Breast epithelium (tissue), 4 donors: Measurements from ENCODE around the gene CDK5R1. TPM values are rescaled to one million over a fixed set of nuclear protein-coding genes. Genes with fewer than 3 reads are reported as not detected.

ENCODE experiments used
- DNase-seq, 2 donors: peaks; one replicate each; pipeline ENCODE4 v3.0.0-alpha.2; 2019; ENCODE audit warnings: low spot score in 2 of 2
- H3K27ac ChIP-seq, 2 donors: fragments of 200-600 bp; sonication (generic) in 1 of 2; one replicate each; pipeline ENCODE4 v1.5.1; 2016 to 2019; ENCODE audit warnings: mild to moderate bottlenecking in 1 of 2
- H3K27me3 ChIP-seq, 2 donors: fragments of 200-600 bp; sonication (generic) in 1 of 2; one replicate each; pipeline versions ENCODE4 v1.5.1 to v1.6.0; 2017 to 2019; ENCODE audit warnings: control low read depth in 1 of 2, mild to moderate bottlenecking in 1 of 2
- H3K36me3 ChIP-seq: fragments of 200-600 bp; one replicate; pipeline ENCODE4 v1.5.1; 2019
- H3K4me1 ChIP-seq, 2 donors: fragments of 200-600 bp; sonication (generic); one replicate each; pipeline ENCODE4 v1.5.1; 2016 to 2019; ENCODE audit warnings: control low read depth in 1 of 2
- H3K4me3 ChIP-seq, 3 donors: fragments of 200-600 bp; sonication (generic); 1 replicate in 2 of 3; 2 replicates in 1 of 3; pipeline ENCODE4 v1.5.1; 2016 to 2019; ENCODE audit warnings: mild to moderate bottlenecking in 3 of 3, moderate library complexity in 2 of 3
- H3K9me3 ChIP-seq, 2 donors: fragments of 200-600 bp; sonication (generic) in 1 of 2; one replicate each; pipeline ENCODE4 v1.5.1; 2016 to 2019; ENCODE audit warnings: control low read depth in 1 of 2
- CTCF ChIP-seq, 3 donors: fragments of 450-650 bp; IDR thresholded peaks; one replicate each; pipeline ENCODE4 v1.5.1; 2016 to 2017; ENCODE audit warnings: antibody characterized with exemption in 3 of 3, mild to moderate bottlenecking in 3 of 3, moderate library complexity in 3 of 3
- POLR2A ChIP-seq: fragments of 450-650 bp; IDR thresholded peaks from one replicate; pipeline ENCODE4 v1.6.1; 2016; ENCODE audit warnings: antibody characterized with exemption, mild to moderate bottlenecking, moderate library complexity
- POLR2AphosphoS5 ChIP-seq, 3 donors: sonication (generic); formaldehyde crosslinking; IDR thresholded peaks; one replicate each; pipeline ENCODE4 v1.6.1; 2017; ENCODE audit warnings: antibody characterized with exemption in 3 of 3
- intact Hi-C: fragments of 100-400 bp; cut with DNase I; formaldehyde crosslinking; loops from one replicate; pipeline ENCODE4 v1.15.1; 2023; ENCODE audit warnings: low total_unique reads
- total RNA-seq, 3 donors: library from RNA; depleted of rRNA; stranded (reverse); fragments of >200 nt; gene quantifications; one replicate each; pipeline ENCODE4 v1.1.0, GENCODE V29; 2016

The CDK5R1 gene
- total RNA-seq, 3 donors from 2014 or later, result 0.66 to 0.88 (median 0.80) TPM

GRCh38 chr17:32492264-32492589 lies 5.4 kb downstream of the CDK5R1 start:
- no peaks in the 10 kb centered on the region for H3K9me3 ChIP-seq
- intact Hi-C loops, result no loop called here
- no peak for TF ChIP-seq POLR2A
- TF ChIP-seq POLR2AphosphoS5 (IDR thresholded peaks at IDR 0.05), result no peak
- TF ChIP-seq CTCF (IDR thresholded peaks at IDR 0.05), result no peak

GRCh38 chr17:32492648-32493289 lies 6.0 kb downstream of the CDK5R1 start:
- Histone ChIP-seq H3K36me3 (no peaks in the 10 kb centered on the region), H3K4me1 (no peaks in the 10 kb centered on the region), H3K27ac (no peak overlapping the region), H3K9me3 (no peaks in the 10 kb centered on the region), H3K27me3 (no peaks in the 10 kb centered on the region), H3K4me3 (no peak overlapping the region)
- no peak for TF ChIP-seq POLR2A
- no peak for TF ChIP-seq CTCF (IDR thresholded peaks at IDR 0.05)
- no peak for TF ChIP-seq POLR2AphosphoS5 (IDR thresholded peaks at IDR 0.05)
- intact Hi-C loops, result no loop called here
- DNase-seq, result no peak

More at GRCh38 chr17:32492264-32492589, 5.4 kb downstream of the CDK5R1 start:
- no peak for DNase-seq
- Histone ChIP-seq H3K36me3 (no peaks in the 10 kb centered on the region), H3K4me1 (no peaks in the 10 kb centered on the region), H3K27me3 (no peaks in the 10 kb centered on the region), H3K4me3 (no peak overlapping the region), H3K27ac (no peak overlapping the region)

GRCh38 chr17:32493571-32493970 lies 6.8 kb downstream of the CDK5R1 start:
- Histone ChIP-seq H3K27ac (no peak overlapping the region), H3K36me3 (no peaks in the 10 kb centered on the region), H3K4me1 (no peaks in the 10 kb centered on the region), H3K4me3 (no peak overlapping the region), H3K9me3 (no peaks in the 10 kb centered on the region), H3K27me3 (no peaks in the 10 kb centered on the region)
- no peak for DNase-seq
- intact Hi-C loops, result no loop called here
- TF ChIP-seq CTCF (IDR thresholded peaks at IDR 0.05) (no peak), POLR2AphosphoS5 (IDR thresholded peaks at IDR 0.05) (no peak), POLR2A (no peak)

- no peaks in the 10 kb centered on the region for H3K27me3 ChIP-seq
- no peak overlapping the region for H3K4me3 ChIP-seq
- intact Hi-C loops, result no loop called here
- no peak for DNase-seq
- H3K9me3 ChIP-seq, result no peaks in the 10 kb centered on the region
- H3K4me1 ChIP-seq, result no peaks in the 10 kb centered on the region
- H3K36me3 ChIP-seq, result no peaks in the 10 kb centered on the region
- TF ChIP-seq POLR2AphosphoS5 (IDR thresholded peaks at IDR 0.05) (no peak), POLR2A (no peak), CTCF (IDR thresholded peaks at IDR 0.05) (no peak)
- H3K27ac ChIP-seq, result no peak overlapping the region
Observed at GRCh38 chr17:32493976-32494513, 7.3 kb downstream of the CDK5R1 start.

GRCh38 chr17:32494621-32495358 lies 8.0 kb downstream of the CDK5R1 start:
- Histone ChIP-seq H3K27me3 (no peaks in the 10 kb centered on the region), H3K36me3 (no peaks in the 10 kb centered on the region), H3K4me1 (no peaks in the 10 kb centered on the region), H3K9me3 (no peaks in the 10 kb centered on the region), H3K4me3 (no peak overlapping the region), H3K27ac (no peak overlapping the region)
- intact Hi-C loops, result no loop called here
- DNase-seq, result no peak
- no peak for TF ChIP-seq POLR2AphosphoS5 (IDR thresholded peaks at IDR 0.05)
- no peak for TF ChIP-seq CTCF (IDR thresholded peaks at IDR 0.05)
- no peak for TF ChIP-seq POLR2A
